Large intestine (tissue), 3 donors: ENCODE data around the gene LRRC32. TPM values are rescaled to one million over a fixed set of nuclear protein-coding genes. Genes with fewer than 3 reads are reported as not detected.

Experiments used
- DNase-seq, 2 donors: peaks; one replicate each; pipeline versions ENCODE4 v3.0.0 to v3.0.0-alpha.2; 2013
- H3K27ac ChIP-seq: one replicate; pipeline ENCODE4 v1.5.1; 2013; ENCODE audit warnings: low read length
- H3K27me3 ChIP-seq: 2 replicates; pipeline ENCODE4 v1.6.1; 2013; ENCODE audit warnings: low read length; ENCODE audit not compliant: control insufficient read depth, insufficient read depth
- H3K36me3 ChIP-seq: 2 replicates; pipeline ENCODE4 v1.6.1; 2013; ENCODE audit warnings: low read length; ENCODE audit not compliant: control insufficient read depth, insufficient read depth
- H3K4me1 ChIP-seq: one replicate; pipeline ENCODE4 v1.6.1; 2013; ENCODE audit warnings: low read length; ENCODE audit not compliant: control insufficient read depth, insufficient read depth
- H3K4me3 ChIP-seq: one replicate; pipeline ENCODE4 v1.5.1; 2013; ENCODE audit warnings: low read length
- H3K9me3 ChIP-seq: one replicate; pipeline ENCODE4 v1.6.1; 2013; ENCODE audit warnings: mild to moderate bottlenecking, low read depth, low read length, moderate library complexity; ENCODE audit not compliant: control insufficient read depth
- WGBS: methylation state at CpG from one replicate; pipeline ENCODE4 v1.1.5; 2013; ENCODE audit warnings: low lambda C conversion rate; ENCODE audit not compliant: insufficient coverage; 5-methylcytosine and 5-hydroxymethylcytosine counted together
- polyA plus RNA-seq: library from polyadenylated mRNA; unstranded; fragments of 120-200 nt; gene quantifications from one replicate; pipeline ENCODE4 v1.2.1, GENCODE V29; 2013

Gene LRRC32
- polyA plus RNA-seq, 1 donor: 11.6 TPM

- Histone ChIP-seq H3K4me1 (no peaks in the 10 kb centered on the region), H3K27ac (no peak overlapping the region), H3K4me3 (no peak overlapping the region), H3K9me3 (no peaks in the 10 kb centered on the region), H3K36me3 (no peaks in the 10 kb centered on the region), H3K27me3 (no peaks in the 10 kb centered on the region)
- no peak for DNase-seq
- no CpG with 5 or more reads among the region's 3 CpGs for WGBS
Measured at GRCh38 chr11:76690736-76691135, 20.2 kb upstream of the LRRC32 start.

GRCh38 chr11:76689313-76690260, 19.0 kb upstream of the LRRC32 start:
- Histone ChIP-seq H3K4me3 (no peak overlapping the region), H3K36me3 (no peaks in the 10 kb centered on the region), H3K4me1 (no peaks in the 10 kb centered on the region), H3K27ac (no peak overlapping the region), H3K9me3 (no peaks in the 10 kb centered on the region), H3K27me3 (no peaks in the 10 kb centered on the region)
- WGBS: no CpG with 5 or more reads among the region's 26 CpGs
- no peak for DNase-seq

GRCh38 chr11:76688146-76688545, 17.6 kb upstream of the LRRC32 start:
- Histone ChIP-seq H3K4me3 (no peak overlapping the region), H3K4me1 (no peaks in the 10 kb centered on the region), H3K27me3 (no peaks in the 10 kb centered on the region), H3K36me3 (no peaks in the 10 kb centered on the region), H3K9me3 (no peaks in the 10 kb centered on the region), H3K27ac (no peak overlapping the region)
- DNase-seq: no peak
- WGBS: 100% methylated on average over 2 of the region's 7 CpGs

- Histone ChIP-seq H3K27me3 (no peaks in the 10 kb centered on the region), H3K4me3 (no peak overlapping the region), H3K27ac (no peak overlapping the region), H3K4me1 (no peaks in the 10 kb centered on the region), H3K9me3 (no peaks in the 10 kb centered on the region), H3K36me3 (no peaks in the 10 kb centered on the region)
- no CpG with 5 or more reads among the region's 16 CpGs for WGBS
- DNase-seq: no peak
Measured at GRCh38 chr11:76686261-76687079, 15.9 kb upstream of the LRRC32 start.

- Histone ChIP-seq H3K4me1 (peaks cover under 1% of the 10 kb centered on the region), H3K9me3 (no peaks in the 10 kb centered on the region), H3K27me3 (no peaks in the 10 kb centered on the region), H3K4me3 (no peak overlapping the region), H3K27ac (no peak overlapping the region), H3K36me3 (no peaks in the 10 kb centered on the region)
- WGBS: no CpG with 5 or more reads among the region's 7 CpGs
- DNase-seq: no peak
Measured at GRCh38 chr11:76685831-76686230, 15.3 kb upstream of the LRRC32 start.

GRCh38 chr11:76685237-76685636, 14.7 kb upstream of the LRRC32 start:
- H3K9me3 ChIP-seq: no peaks in the 10 kb centered on the region
- H3K36me3 ChIP-seq: no peaks in the 10 kb centered on the region
- H3K27ac ChIP-seq: no peak overlapping the region
- WGBS: 50% methylated on average over 2 of the region's 9 CpGs
- DNase-seq: no peak
- H3K27me3 ChIP-seq: no peaks in the 10 kb centered on the region
- no peak overlapping the region for H3K4me3 ChIP-seq
- H3K4me1 ChIP-seq: peaks cover 4% of the 10 kb centered on the region

- H3K27me3 ChIP-seq: no peaks in the 10 kb centered on the region
- WGBS: no CpG with 5 or more reads among the region's 5 CpGs
- H3K4me3 ChIP-seq: no peak overlapping the region
- H3K36me3 ChIP-seq: no peaks in the 10 kb centered on the region
- peaks cover 4% of the 10 kb centered on the region for H3K4me1 ChIP-seq
- H3K27ac ChIP-seq: no peak overlapping the region
- DNase-seq: no peak
- no peaks in the 10 kb centered on the region for H3K9me3 ChIP-seq
Measured at GRCh38 chr11:76684516-76684915, 14.0 kb upstream of the LRRC32 start.

- 90% methylated on average over 2 of the region's 7 CpGs for WGBS
- DNase-seq: no peak
Measured at GRCh38 chr11:76683161-76684095, 12.9 kb upstream of the LRRC32 start.

GRCh38 chr11:76682684-76683083, 12.1 kb upstream of the LRRC32 start:
- WGBS: no CpG with 5 or more reads among the region's 2 CpGs

More at GRCh38 chr11:76683161-76684095, 12.9 kb upstream of the LRRC32 start:
- H3K27me3 ChIP-seq: no peaks in the 10 kb centered on the region
- H3K9me3 ChIP-seq: no peaks in the 10 kb centered on the region
- H3K36me3 ChIP-seq: no peaks in the 10 kb centered on the region
- H3K27ac ChIP-seq: no peak overlapping the region
- no peak overlapping the region for H3K4me3 ChIP-seq
- peaks cover 4% of the 10 kb centered on the region for H3K4me1 ChIP-seq

GRCh38 chr11:76682106-76682505, 11.6 kb upstream of the LRRC32 start:
- WGBS: no CpG with 5 or more reads among the region's 2 CpGs
- no peaks in the 10 kb centered on the region for H3K9me3 ChIP-seq

More at GRCh38 chr11:76682684-76683083, 12.1 kb upstream of the LRRC32 start:
- no peak overlapping the region for H3K27ac ChIP-seq
- no peaks in the 10 kb centered on the region for H3K27me3 ChIP-seq
- DNase-seq: no peak
- peaks cover 4% of the 10 kb centered on the region for H3K4me1 ChIP-seq
- H3K4me3 ChIP-seq: no peak overlapping the region
- H3K9me3 ChIP-seq: no peaks in the 10 kb centered on the region
- no peaks in the 10 kb centered on the region for H3K36me3 ChIP-seq

More at GRCh38 chr11:76682106-76682505, 11.6 kb upstream of the LRRC32 start:
- no peak for DNase-seq
- no peak overlapping the region for H3K4me3 ChIP-seq
- no peak overlapping the region for H3K27ac ChIP-seq
- H3K4me1 ChIP-seq: peaks cover 4% of the 10 kb centered on the region
- H3K27me3 ChIP-seq: no peaks in the 10 kb centered on the region
- H3K36me3 ChIP-seq: no peaks in the 10 kb centered on the region
